ENCODE results near the gene CTDNEP1.
"Not testable (repeated sequence)": the region's sequence is repeated elsewhere in the genome, so short reads cannot be mapped to it uniquely, and the experiment has no call there.

The CTDNEP1 gene

GRCh38 chr17:7252176-7253043, 876 bp upstream of the CTDNEP1 start, which contains the start of gene ELP5:
TSS of gene ELP5 (plus strand) at chr17:7252215. CDS start at chr17:7252551, 336 bp downstream.
- H3K4me3 ChIP-seq (ENCODE audit: low read depth, low read length): peak within 1 kb of the TSS; percentile 94
- no peak for TF ChIP-seq CTCF (IDR thresholded peaks at IDR 0.05; ENCODE audit: low read depth, low read length)

- TF ChIP-seq CTCF (IDR thresholded peaks at IDR 0.05; ENCODE audit: low read depth, low read length): no peak
- peak overlapping the region; percentile 94 for H3K4me3 ChIP-seq (ENCODE audit: low read depth, low read length)
Measured at GRCh38 chr17:7250695-7251627, 573 bp downstream of the CTDNEP1 start.

- peak overlapping the region; percentile 94 for H3K4me3 ChIP-seq (ENCODE audit: low read depth, low read length)
- TF ChIP-seq CTCF (IDR thresholded peaks at IDR 0.05; ENCODE audit: low read depth, low read length): no peak
Measured at GRCh38 chr17:7249830-7250229, 1.7 kb downstream of the CTDNEP1 start.

- no peak overlapping the region for H3K4me3 ChIP-seq (ENCODE audit: low read depth, low read length)
Measured at GRCh38 chr17:7249214-7249613, 2.3 kb downstream of the CTDNEP1 start.

GRCh38 chr17:7248796-7249195, 2.7 kb downstream of the CTDNEP1 start:
- no peak for TF ChIP-seq CTCF (IDR thresholded peaks at IDR 0.05; ENCODE audit: low read depth, low read length)
- no peak overlapping the region for H3K4me3 ChIP-seq (ENCODE audit: low read depth, low read length)

More at GRCh38 chr17:7249214-7249613, 2.3 kb downstream of the CTDNEP1 start:
- TF ChIP-seq CTCF (IDR thresholded peaks at IDR 0.05; ENCODE audit: low read depth, low read length): no peak

GRCh38 chr17:7246779-7247178, 4.8 kb downstream of the CTDNEP1 start:
- H3K4me3 ChIP-seq (ENCODE audit: low read depth, low read length): no peak overlapping the region
- TF ChIP-seq CTCF (IDR thresholded peaks at IDR 0.05; ENCODE audit: low read depth, low read length): no peak

- H3K4me3 ChIP-seq (ENCODE audit: low read depth, low read length): not testable (repeated sequence)
Measured at GRCh38 chr17:7243838-7244237, 7.7 kb downstream of the CTDNEP1 start.

All from WI38 (cell line).